ENCODE data around the gene MFSD6.

The MFSD6 gene

DNA sequence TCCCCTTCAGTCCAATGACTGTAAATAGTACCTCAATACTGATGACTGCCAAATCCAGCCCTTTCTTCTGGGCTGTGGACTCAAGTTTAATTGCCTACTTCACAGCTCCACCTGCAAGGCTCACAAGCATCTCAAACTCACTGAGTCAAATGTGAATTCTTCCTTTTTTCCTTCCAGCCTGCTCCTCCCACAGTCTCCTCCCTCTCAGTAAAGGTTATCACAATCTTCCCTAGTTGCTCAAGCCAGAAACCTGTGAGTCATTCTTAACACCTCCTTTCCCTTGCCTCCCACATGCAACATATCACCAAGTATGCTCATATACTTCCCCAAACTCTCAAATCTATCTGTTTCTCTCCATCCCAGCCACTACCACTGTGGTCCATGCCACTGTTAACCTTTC lies 3.7 kb upstream of the MFSD6 start:
- TF ChIP-seq, protein P1, sequence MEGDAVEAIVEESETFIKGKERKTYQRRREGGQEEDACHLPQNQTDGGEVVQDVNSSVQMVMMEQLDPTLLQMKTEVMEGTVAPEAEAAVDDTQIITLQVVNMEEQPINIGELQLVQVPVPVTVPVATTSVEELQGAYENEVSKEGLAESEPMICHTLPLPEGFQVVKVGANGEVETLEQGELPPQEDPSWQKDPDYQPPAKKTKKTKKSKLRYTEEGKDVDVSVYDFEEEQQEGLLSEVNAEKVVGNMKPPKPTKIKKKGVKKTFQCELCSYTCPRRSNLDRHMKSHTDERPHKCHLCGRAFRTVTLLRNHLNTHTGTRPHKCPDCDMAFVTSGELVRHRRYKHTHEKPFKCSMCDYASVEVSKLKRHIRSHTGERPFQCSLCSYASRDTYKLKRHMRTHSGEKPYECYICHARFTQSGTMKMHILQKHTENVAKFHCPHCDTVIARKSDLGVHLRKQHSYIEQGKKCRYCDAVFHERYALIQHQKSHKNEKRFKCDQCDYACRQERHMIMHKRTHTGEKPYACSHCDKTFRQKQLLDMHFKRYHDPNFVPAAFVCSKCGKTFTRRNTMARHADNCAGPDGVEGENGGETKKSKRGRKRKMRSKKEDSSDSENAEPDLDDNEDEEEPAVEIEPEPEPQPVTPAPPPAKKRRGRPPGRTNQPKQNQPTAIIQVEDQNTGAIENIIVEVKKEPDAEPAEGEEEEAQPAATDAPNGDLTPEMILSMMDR (IDR thresholded peaks at IDR 0.05; ENCODE audit: insufficient read depth, low read depth, low read length, missing control alignments) = no peak
- peak; percentile 90 for DNase-seq (ENCODE audit: low read depth)
- H3K4me3 ChIP-seq (ENCODE audit: low read length) = no peak overlapping the region

DNA sequence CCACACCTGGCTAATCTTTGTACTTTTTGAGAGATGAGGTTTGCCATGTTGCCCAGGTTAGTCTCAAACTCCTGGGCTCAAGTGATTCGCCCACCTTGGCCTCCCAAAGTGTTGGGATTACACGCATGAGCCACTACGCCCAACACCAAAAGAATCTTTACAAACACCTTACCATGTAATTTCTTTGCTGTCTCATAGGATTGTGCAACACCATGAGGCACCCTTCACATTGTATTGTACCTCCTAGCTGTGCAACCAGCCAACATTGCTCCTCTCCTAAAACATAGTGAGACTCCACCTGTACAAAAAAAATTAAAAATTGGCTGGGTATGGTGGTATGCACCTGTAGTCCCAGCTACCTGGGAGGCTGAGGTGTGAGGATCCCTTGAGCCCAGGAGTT lies 3.1 kb upstream of the MFSD6 start:
- TF ChIP-seq, protein P1 (IDR thresholded peaks at IDR 0.05; ENCODE audit: insufficient read depth, low read depth, low read length, missing control alignments) = no peak
- H3K4me3 ChIP-seq (ENCODE audit: low read length) = no peak overlapping the region
- peak; percentile 85 for DNase-seq (ENCODE audit: low read depth)

DNA sequence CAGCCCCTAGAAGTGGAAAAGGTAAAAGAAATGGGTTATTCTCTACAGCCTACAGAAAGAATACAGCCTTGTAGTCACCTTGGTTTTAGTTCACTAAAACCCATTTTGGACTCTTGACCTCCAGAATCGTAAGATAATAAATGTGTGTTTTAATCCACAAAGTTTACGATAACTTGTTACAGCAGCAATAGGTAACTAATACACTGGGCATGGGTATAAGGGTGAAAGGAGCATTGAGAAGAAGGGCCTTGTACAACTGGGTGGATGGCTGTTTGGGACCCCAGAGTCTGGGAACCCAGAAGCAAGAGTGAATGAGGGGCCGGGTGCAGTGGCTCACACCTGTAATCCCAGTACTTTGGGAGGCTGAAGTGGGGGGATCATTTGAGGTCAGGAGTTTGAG lies 2.2 kb upstream of the MFSD6 start:
- TF ChIP-seq, protein P1 (IDR thresholded peaks at IDR 0.05; ENCODE audit: insufficient read depth, low read depth, low read length, missing control alignments) = no peak
- no peak overlapping the region for H3K4me3 ChIP-seq (ENCODE audit: low read length)
- DNase-seq (ENCODE audit: low read depth) = no peak

DNA sequence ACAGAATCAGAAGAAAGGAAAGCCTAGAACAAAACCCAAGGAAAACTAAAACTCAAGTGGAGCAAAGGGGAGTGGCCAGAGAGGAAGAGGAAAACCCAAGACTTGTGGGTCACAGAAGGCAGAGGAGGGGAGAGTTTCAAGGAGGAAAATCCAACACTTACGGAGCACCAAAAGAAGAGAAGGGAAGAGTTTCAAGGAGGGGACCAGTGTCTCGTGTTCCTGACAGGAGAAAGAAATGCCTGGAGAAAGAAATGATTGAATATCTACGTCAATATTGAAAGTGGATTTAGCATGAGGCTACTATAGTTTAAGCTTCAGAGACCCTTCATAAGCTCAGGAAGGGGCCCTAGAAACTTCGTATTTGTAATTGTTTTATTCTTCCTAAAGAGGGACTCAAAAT lies 1.4 kb upstream of the MFSD6 start:
- TF ChIP-seq, protein P1 (IDR thresholded peaks at IDR 0.05; ENCODE audit: insufficient read depth, low read depth, low read length, missing control alignments) = no peak
- DNase-seq (ENCODE audit: low read depth) = no peak
- no peak overlapping the region for H3K4me3 ChIP-seq (ENCODE audit: low read length)

DNA sequence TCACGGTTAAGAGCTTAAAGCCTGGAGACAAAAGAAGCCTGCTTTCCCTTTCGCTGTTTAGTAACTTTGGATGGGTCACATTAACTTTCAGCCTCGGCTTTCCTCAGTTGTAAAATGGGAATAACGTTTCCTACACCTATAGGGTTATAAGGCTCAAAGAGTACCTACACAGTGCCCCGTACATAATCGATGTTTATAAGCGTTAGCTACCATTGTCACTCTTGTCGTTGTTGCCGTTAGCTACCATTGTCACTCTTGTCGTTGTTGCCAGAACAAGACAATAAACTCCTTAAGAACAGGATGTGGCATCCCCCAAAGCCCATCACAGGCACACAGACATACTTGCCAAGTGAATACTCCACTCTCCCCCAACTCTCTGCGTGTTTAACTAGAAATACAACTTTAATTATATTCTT lies 901 bp upstream of the MFSD6 start:
- TF ChIP-seq, protein P1 (IDR thresholded peaks at IDR 0.05; ENCODE audit: insufficient read depth, low read depth, low read length, missing control alignments) = no peak
- no peak for DNase-seq (ENCODE audit: low read depth)
- H3K4me3 ChIP-seq (ENCODE audit: low read length) = peak overlapping the region; percentile 67

DNA sequence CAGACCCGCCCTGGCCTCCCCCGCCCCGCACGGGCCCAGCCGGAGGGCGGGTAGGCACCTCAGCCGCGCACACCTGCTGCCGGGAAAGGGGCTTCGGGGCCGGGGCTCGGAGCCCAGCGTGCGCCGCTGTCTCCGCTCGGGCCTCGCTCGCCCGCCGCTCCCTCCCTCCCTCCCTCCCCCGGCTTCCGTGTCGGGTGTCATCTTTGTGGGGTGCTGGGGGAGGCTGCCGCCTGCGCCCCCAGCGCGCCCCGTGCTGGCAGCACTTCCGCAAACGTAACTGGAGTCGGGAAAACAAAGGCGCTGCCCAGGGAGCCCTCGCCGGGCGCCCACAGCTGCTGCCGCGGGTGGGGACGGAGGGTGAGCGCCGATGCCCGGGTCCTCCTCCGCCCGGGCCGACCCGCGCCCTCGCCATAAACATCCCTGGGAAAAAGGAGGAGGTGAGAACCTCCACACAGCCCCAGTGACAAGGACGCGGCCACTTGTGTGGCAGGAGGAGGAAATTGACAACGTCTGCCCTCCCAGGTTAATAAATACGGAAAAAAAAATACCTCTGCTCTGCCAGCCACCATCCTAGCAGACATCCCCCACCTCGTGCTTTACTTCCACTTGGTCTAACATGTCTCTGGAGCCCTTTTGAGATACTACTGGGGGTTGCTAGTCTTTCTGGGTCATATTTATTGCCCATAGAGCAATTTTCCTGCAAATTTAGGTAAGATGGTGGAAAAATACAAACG lies 550 bp downstream of the MFSD6 start:
- peak; percentile 38 for DNase-seq (ENCODE audit: low read depth)
- TF ChIP-seq, protein P1 (IDR thresholded peaks at IDR 0.05; ENCODE audit: insufficient read depth, low read depth, low read length, missing control alignments) = no peak

DNA sequence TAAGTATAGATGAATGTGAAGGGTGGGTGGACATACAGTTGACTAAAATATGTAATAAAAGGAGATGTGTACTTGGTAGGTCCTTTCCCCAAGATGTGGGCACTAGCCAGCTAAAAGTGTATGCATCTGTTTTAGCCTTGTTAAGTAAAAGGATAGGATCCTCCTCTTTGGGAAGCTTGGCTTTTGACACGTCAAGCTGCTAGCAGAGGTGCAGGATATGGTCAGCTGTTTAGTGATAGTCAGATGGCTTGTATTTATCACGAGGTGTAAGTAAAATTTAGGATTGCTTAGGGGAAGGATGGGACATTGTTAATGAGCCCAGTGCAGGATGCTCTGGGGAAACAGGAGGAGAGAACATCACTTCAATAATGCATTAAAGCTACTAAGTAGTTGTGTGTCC lies 1.5 kb downstream of the MFSD6 start:
- peak overlapping the region; percentile 67 for H3K4me3 ChIP-seq (ENCODE audit: low read length)
- no peak for DNase-seq (ENCODE audit: low read depth)
- TF ChIP-seq, protein P1 (IDR thresholded peaks at IDR 0.05; ENCODE audit: insufficient read depth, low read depth, low read length, missing control alignments) = no peak

More for the DNA sequence above, 550 bp downstream of the MFSD6 start:
- H3K4me3 ChIP-seq (ENCODE audit: low read length) = peak overlapping the region; percentile 67

Data from epithelial cell of esophagus (primary cell).